LNCaP clone FGC (cell line): Measurements from ENCODE around the gene PPFIBP1.
"Not testable (repeated sequence)": the region's sequence is repeated elsewhere in the genome, so short reads cannot be mapped to it uniquely, and the experiment has no call there.

Experiments
- DNase-seq: peaks from one replicate; pipeline ENCODE4 v3.0.0-alpha.2; 2011; ENCODE audit warnings: low read depth
- H3K4me3 ChIP-seq: 2 replicates; pipeline ENCODE4 v1.5.1; 2011; ENCODE audit warnings: mild to moderate bottlenecking, low read depth, low read length, control low read depth
- TF ChIP-seq, protein P1 (sequence below): IDR thresholded peaks from 2 replicates; pipeline ENCODE4 v1.5.1; 2012; ENCODE audit warnings: mild to moderate bottlenecking; ENCODE audit not compliant: control insufficient read depth, insufficient read depth; ENCODE audit errors: extremely low read depth

The PPFIBP1 gene

GRCh38 chr12:27623645-27624044 lies 99.6 kb downstream of the PPFIBP1 start:
- no peak overlapping the region for H3K4me3 ChIP-seq
- no peak for DNase-seq
- TF ChIP-seq, protein P1, sequence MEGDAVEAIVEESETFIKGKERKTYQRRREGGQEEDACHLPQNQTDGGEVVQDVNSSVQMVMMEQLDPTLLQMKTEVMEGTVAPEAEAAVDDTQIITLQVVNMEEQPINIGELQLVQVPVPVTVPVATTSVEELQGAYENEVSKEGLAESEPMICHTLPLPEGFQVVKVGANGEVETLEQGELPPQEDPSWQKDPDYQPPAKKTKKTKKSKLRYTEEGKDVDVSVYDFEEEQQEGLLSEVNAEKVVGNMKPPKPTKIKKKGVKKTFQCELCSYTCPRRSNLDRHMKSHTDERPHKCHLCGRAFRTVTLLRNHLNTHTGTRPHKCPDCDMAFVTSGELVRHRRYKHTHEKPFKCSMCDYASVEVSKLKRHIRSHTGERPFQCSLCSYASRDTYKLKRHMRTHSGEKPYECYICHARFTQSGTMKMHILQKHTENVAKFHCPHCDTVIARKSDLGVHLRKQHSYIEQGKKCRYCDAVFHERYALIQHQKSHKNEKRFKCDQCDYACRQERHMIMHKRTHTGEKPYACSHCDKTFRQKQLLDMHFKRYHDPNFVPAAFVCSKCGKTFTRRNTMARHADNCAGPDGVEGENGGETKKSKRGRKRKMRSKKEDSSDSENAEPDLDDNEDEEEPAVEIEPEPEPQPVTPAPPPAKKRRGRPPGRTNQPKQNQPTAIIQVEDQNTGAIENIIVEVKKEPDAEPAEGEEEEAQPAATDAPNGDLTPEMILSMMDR, result no peak

- no peak overlapping the region for H3K4me3 ChIP-seq
- peak; percentile 23 for DNase-seq
- TF ChIP-seq, protein P1, result 0 out of 2 replicates have a peak, but pooled peaks have one; percentile 1
Observed at GRCh38 chr12:27624586-27624985, 100.6 kb downstream of the PPFIBP1 start.

GRCh38 chr12:27627123-27627852 lies 103.3 kb downstream of the PPFIBP1 start:
- no peak overlapping the region for H3K4me3 ChIP-seq
- TF ChIP-seq, protein P1, result no peak
- DNase-seq, result no peak

GRCh38 chr12:27627853-27628469 lies 104.0 kb downstream of the PPFIBP1 start:
- H3K4me3 ChIP-seq, DNase-seq: not testable (repeated sequence)

- DNase-seq, H3K4me3 ChIP-seq: not testable (repeated sequence)
Observed at GRCh38 chr12:27630219-27630618, 106.2 kb downstream of the PPFIBP1 start.

DNA sequence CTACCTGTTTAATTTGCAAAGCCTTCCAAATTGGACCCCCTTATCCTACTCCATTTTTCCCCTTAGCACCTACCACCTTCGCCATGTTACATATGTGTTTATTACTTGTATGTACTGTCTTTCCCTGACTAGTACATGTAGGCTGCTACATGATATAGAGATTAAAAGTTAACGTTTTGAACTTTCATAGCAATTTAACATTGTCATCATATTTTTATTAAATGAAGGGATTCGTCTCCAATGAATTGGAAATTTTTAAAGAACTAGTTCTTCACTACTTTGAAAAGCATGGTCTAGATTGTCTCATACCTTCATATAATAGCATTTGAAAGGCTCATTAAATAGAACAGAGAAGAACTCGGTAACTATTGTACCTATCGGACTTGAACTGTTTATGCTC lies 107.4 kb downstream of the PPFIBP1 start:
- no peak for DNase-seq
- TF ChIP-seq, protein P1, result no peak
- H3K4me3 ChIP-seq, result no peak overlapping the region

- DNase-seq, result no peak
- TF ChIP-seq, protein P1, result no peak
- no peak overlapping the region for H3K4me3 ChIP-seq
Observed at GRCh38 chr12:27631813-27632491, 107.9 kb downstream of the PPFIBP1 start.
